NCI-H1105 treated with DMSO at 0.1 percent for 48 hours (cell line): Measurements from ENCODE around the gene SUSD1.

Source experiments
- DNase-seq: peaks from one replicate; lab custom pipeline; 2025; lab: John Stamatoyannopoulos, UW

Gene SUSD1

DNA sequence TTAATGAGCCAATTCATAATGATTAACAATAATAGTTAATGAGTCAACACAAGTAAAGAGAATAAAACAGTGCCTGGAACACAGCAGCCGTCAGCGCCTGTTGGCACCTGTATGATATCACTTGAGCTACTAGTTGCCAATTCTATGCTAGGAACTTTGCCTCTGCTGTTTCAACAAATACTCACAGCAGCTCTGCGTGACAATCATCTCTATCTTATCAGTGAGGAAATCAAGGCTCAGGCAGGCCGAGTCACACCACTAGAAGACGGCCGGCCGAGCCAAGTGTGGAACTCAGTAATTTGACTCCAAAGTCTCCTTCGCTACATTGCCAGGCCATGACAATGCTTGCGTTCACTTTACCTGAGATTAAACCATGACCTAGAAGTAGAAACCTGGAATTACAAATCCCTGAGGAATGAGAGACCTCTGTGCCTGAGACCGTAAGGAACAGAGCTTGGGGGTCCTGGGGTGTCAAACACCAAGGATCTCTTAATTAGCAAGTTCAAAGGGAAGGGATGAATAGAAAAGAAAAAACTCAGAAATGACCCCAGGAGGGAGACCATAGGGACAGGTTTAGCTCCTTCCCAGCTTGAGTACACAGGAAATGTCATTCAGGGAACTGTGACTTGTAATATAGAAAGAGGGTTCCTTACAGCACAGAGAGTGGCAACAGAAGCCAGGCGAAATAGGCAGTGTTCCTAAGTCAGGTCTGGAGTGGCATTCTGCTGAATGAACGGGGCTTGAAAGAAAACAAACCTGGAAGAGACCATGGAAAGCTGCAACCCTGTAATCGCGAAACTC is 109.1 kb downstream of the SUSD1 start:
- peak; percentile 60 for DNase-seq

DNA sequence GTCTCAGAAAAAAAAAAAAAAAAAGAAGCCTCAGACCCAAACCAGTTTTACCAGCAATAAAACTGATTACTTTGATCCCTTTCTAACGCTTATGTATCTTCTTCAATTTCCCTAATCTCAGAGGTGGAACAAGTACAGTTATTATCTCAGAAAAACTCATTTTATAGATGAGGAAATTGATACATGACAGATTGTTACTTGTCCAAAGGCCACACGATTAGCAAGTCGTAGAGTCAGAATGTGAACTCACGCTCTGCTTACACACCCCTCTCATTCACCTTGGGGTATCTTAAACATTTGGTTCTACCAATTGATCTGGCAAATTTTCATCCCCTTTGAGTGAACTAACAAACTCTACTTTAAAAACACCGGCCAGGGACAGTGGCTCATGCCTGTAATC is 110.2 kb downstream of the SUSD1 start:
- DNase-seq = no peak

DNA sequence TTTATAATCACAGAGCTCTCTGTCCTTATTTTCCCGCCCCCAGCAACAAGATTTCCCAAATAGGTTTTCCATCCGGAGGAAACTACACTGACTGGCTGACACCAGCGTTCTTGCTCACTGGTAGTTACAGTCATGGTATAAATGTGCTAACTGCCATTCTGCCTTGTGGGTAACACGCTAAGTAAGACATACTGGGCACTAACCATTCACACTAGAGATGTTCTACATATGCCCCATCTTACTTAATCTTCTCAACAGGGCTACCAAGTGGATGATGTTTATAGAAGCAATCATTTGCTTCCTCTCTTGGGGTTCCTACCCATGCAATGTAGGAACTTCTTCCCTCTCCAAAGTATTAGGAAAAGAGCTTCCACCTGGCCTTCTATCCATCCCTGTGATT is 111.5 kb downstream of the SUSD1 start:
- DNase-seq = no peak

DNA sequence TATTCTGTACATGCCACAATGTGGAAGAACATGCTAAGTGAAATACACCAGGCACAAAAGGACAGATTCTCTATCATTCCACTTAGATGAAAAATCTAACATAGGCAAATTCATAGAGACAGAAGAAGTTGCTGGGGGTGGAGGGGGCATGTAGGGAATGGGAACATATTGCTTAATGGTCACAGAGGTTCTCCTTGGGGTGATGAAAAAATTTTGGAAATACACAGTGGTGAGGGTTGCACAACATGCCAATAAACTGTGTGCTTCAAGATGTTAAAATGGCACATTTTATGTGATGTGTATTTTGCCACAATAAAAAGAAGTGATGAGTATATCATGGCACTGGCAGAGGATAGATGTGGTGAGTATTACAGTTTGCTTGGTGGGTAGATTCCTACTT is 111.9 kb downstream of the SUSD1 start:
- no peak for DNase-seq

DNA sequence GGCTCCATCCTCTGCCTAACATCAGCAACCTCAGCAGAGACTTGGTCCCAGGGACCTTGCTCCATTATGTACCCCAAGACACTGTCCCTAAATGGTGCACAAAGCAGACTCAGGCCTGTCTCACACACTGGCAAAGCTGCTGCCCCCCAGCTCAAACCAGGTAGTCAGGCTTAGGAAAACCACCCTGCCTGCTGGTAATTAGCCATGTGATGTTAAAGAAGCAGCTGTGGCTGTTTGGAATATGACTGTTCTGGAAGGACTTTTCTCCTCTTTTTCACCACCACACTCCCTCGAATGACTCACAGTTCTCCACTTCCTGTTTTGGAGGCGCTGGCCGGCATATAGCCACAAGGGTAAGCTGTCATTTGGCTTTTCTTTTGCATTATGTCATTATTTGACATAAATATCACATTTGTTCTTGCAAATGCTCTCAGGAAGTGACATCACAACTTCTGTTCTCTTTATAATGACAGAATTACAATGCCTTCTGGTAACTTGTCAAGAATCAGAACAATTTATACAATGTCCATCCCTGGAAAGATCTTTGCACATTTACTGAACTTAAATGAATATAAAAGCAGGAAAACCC is 113.9 kb downstream of the SUSD1 start:
- no peak for DNase-seq

DNA sequence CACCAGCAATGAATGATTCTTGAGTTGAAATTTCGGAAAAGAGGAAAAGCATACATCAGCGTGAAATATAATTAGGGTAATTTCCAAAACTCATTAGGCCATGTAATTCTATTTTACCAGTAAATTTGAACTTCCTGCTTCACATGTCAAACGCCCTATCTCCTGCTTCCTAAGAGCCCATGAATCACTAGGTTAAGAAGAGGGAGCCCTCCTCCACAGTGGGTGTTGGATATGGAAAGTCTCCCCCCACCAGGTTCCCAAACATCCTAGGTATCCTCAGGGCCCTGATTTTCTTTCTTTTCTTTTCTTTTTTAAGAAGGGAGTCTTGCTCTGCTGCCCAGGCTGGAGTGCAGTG is 115.2 kb downstream of the SUSD1 start:
- no peak for DNase-seq

DNA sequence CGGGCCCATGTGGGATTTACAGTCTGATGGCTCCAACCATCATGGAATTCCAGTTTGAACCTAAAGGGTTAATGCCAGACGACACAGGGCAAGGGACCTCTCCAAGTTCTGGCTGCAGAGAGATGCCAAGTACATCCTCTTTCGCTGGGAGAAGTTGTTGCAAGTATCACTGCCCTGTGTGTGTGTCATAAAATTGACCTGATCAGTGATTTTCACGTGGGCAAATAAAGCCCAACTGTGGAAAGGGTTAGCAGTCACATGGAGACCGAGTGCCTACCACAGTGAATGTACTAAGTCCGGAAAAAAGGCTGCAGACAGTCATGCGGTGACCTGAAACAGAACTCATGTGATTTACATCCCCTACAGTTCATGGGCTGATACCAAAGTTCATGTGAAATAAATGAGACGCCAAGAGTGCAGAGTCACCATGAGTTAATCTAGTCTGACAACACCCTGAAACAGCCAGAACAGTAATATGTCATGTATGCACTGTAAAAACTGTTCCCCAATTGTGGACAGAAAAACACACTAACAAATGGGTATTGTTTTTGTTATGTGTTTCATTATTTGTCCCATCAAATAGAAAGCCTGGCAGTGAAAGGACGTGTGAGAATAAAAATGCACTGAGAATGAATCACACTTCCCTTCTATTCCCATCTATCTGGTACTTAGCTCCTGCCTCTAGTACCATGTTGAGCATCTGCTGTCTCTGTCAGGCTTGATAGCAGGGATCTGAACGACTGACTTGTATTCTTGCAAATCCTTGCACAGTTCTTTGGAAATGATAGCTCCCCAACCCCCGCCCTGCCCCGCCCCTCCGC is 115.7 kb downstream of the SUSD1 start:
- no peak for DNase-seq

DNA sequence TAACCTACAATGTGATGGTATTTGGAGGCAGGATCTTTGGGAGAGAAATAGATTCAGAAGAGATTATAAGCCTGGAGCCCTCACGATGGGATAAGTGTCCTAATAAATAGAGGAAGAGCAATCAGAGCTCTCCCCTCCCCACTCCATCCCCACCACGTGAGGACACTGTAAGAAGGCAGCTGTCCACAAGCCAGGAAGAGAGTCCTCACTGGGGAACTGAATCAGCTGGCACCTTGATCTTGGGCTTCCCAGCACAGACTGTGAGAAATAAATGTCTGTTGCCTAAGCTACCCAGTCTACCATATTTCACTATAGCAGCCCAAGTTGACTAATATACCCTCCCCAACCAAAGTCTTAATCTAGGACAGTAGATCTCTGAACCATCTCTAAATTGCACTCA is 118.1 kb downstream of the SUSD1 start:
- no peak for DNase-seq

DNA sequence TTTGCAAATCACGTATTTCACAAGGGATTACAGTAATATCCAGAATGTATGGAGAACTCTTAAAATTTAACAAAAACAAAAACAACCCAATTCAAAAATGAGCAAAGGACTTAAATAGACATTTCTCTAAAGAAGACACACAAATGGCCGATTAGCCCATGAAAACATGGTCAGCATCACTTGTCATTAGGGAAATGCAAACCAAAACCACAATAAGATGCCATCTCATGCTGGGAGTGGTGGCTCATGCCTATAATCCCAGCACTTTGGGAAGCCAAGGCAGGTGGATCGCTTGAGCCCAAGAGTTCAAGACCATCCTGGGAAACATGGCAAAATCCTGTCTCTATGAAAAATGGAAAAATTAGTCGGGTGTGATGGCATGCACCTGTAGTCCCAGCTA is 120.2 kb downstream of the SUSD1 start:
- DNase-seq = no peak

DNA sequence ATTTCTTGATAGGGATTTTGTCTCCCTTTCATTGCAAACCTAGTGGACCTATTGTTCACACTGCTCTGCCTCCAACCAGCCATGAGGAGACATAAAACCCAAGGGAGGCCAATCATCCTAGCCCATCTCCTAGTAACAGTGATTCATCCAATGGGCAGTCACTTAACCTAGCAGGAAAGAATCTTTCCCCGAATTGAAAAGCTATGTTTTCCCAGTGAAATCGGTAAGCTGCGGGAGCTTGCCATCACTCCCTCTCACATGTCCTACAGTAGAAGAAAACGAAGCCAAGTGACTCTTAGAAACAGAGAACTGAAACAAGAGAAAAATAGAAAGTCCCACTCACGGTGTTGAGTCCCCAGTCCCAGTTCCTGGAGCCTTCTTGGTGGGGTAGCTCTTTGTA is 123.3 kb downstream of the SUSD1 start:
- DNase-seq = no peak

DNA sequence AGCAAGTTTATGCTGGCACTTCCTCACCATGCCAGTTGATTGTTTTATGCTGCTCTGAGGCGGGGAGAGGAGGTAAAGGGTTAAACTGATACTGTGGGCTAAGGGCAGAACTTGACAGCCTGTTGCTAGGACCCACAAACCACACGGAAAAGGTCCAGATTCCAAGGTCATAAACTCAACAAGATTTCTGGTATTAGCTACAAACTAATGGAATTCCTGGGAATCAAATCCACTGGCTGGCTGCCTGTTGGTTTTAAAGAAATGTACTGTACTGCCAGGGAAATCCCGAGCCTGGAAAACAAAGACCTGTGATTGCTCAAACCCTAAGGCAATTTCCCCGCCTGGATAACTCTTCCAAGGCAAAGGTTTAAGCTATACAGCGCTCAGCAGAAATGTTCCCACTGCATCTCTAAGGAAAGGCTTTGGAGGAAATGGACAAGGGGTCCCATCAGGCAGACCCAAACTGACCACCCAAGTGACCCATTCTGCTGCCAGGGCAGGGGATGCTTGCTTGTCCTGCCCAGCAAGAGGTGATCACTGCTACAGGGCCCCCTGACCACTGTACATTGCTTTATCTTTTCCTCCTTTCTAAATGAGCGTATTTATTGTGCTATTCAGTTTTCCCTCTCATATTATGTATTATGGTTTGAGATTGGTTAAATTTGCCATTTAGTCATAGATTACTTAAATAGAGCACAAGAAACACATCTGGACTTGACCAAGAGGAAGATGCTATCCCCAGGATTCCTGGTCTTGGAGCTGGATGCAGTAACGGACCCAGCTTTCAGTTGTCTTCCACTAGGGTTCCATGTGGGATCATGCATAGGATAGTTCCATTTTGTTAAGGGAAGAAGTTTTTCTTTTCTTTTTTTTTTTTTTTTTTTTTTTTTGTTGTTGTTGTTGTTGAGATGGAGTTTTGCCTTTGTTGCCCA is 124.3 kb downstream of the SUSD1 start:
- no peak for DNase-seq

DNA sequence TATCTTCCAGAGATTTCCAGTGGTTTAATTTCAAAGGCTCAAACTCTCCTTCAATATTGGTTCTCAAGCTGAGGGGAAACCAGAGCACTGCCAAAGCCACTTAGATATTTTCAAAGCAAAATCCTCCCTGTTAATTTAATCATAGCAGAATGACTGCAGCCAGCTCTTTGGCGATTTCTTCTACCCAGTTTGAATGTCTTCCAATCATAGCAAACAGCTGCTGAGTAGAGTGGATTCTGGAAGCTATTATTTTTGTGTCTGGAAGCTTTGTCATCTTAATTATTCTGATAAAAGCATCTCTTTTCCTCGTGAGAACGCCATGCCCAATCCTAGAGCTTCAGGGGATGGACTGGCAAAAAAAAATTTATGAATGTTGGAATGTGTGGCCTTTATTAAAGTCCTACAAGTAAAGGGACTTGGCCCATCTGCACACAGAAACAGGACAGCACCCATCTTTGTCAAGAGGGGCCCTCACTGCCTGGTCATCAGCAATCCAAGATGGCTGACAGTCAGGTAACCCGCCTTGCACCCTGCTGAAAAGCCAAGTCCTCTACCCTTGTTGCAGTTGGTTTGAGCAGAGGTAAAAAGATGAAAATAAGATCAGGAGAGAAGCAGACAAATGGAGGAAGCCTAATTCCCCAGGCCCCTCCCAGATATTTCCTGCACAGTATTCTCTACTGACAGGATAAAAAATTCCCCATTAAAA is 125.1 kb downstream of the SUSD1 start:
- peak; percentile 67 for DNase-seq

DNA sequence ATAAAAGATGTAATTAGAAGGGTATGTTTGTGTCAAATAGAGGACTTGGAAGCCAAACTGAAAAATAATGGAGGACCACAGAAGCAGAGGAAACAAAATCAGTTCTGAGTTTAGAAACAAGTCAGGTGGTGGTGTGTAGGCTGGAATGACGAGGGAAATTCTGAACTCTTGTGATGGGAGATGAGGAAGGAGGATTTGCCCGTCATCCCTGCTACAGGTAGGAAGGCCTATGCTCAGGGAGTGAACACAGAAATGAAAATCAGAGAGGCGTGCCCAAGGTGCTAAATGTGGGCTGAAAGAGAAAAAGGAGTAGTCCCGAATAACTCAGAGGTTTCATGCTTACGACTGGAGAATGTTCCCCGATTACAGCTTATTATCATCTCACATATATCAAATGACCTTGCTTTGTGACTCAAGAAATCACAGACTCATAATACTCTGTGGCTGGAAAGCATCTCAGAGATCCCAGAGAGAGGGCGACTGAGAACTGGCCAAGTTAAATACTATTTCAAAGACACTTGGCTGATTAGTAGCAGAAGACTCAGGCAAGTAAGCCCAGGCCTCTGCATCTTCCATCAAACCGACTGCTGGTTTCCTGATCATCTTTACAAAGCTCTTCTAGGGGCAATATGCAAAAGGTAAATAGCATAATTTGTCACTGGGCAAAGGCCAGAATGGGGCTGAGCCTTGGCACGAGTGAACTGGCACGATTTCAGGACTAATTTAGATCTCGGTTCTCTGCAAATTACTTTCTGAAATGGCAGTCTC is 126.0 kb downstream of the SUSD1 start:
- peak; percentile 85 for DNase-seq

DNA sequence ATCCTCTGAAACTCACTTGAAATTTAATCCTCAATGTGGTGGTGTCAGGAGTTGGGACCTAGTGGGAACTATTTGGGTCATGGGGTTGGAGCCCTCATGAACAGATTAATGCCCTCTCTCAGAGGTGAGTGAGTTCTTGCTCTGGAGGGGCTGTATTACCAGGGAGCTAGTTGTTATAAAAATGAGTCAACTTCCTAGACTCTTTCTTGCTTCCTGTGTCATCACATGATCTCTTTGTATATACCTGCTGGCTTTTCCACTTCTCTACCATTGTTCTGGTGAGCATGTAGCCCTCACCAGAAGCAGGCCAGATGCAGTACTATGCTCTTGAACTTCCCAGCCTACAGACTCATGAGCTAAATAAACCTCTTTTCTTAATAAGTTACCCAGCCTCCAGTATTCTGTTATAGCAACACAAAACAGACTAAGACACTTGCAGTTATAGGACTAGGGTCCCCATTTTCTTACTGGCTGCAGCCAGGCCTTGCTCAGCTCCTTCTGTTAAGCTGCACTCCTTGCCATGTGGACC is 127.5 kb downstream of the SUSD1 start:
- DNase-seq = no peak

DNA sequence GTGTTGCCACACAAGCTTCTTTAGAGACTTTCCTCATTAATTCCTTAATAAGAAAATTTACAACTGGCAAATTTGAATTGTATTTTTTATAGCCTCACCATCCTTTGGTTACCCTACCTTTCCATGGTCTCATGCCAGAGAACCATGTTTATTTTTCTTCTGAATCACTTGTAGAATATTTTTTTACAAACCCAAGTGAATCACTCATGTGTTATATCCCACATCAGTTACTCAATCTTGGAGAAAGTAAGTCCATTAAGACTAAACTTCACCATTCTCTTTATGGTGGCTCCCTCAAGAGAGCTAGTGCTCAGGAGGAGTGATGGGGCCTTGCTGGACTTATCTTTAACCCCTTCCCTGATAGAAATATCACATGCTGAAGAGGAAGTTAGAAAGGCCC is 128.9 kb downstream of the SUSD1 start:
- no peak for DNase-seq

DNA sequence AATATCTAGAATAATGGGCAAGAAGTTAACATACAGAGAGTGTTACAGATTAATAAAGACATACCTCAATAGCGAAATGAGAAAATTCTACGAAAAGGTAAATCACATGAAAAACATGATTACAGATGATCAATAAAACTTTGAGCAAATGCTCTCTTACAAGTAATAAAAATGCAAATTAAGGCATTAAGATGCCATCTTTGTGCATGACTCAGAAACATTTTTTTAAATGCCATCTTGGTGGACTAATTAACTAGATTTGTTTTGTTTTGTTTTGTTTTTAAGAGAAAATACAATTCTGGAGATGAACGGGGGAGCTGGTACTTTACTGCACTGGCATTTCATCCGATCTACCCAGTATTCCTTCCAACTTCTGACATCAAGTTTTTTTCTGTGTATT is 130.2 kb downstream of the SUSD1 start:
- DNase-seq = no peak

DNA sequence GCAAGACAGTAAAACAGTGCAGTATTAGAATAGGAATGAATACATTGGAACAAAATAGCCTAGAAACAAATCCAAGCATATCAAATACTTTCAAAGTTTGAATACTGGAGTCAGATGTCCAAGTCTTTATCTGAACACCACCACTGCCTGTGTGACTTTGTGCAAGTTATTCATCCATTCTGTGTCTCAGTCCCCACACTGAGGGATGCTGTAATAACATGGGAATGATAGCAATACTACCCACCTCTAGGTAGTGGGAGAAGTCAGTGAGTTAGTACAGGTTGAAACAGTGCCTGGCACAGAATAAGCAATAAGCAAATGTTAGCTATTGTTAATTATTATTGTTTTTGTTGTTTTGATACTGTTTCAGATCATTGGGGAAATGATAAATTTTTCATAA is 130.9 kb downstream of the SUSD1 start:
- no peak for DNase-seq

DNA sequence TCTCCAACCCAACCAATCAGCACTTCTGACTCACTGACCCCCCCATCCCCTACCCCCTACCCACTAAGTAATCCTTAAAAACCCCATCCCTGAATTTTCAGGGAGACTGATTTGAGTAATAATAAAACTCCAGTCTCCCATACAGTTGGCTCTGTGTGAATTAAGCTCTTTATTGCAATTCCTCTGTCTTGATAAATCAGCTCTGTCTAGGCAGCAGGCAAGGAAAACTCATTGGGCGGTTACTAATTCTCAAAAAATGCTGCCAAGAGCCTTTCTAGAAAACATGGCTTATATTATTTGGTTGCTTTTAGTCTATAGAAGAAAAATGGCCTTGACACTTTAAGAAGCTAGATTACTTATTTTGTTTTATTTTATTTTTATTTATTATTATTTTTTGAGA is 131.7 kb downstream of the SUSD1 start:
- DNase-seq = no peak

DNA sequence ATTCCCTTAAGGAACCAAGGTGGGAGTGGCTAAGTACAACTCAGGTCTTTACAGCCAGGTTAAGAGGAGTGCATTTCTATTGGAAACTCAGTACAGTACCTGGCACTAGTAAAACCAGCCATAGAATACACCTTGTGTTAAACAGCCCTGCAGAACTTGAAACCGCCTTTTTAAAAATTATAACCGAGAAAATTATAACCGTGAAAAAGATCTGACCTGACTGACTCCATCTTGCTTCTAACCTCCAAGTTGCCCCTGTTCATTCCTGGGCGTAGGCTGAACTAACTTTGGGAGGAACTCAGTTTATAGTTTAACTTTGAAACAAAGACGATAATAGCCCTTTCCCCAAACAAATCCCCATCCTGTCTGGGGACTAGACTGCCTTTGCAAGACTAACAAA is 132.3 kb downstream of the SUSD1 start:
- DNase-seq = no peak

DNA sequence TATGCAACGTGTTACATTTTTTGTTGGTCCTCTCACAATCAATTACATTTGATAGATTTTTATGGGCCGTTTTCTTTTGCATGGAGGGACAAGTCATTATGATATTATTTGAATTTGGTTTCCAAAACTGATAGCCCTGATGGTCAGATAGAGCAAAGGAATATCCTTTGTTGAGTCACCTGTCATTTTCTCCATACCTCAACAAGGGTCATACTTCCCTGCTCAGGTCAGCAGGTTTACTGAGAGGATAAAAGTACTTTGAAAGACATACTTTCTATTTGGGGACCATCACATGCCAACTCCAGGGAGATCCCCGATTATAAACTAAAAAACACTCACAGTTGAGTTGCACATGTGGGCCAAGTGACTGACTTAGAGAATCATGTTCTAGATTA is 132.9 kb downstream of the SUSD1 start:
- no peak for DNase-seq
